NCI-H82 treated with DMSO at 0.1 percent for 48 hours (cell line): Measurements from ENCODE around the gene IQSEC3.
"Not testable (repeated sequence)": the region's sequence is repeated elsewhere in the genome, so short reads cannot be mapped to it uniquely, and the experiment has no call there.

Experiments
- DNase-seq: peaks from one replicate; lab custom pipeline; 2025; ENCODE audit not compliant: unreplicated experiment; lab: John Stamatoyannopoulos, UW

The IQSEC3 gene

GRCh38 chr12:66428-66781 lies at the start of gene IQSEC3:
Gene IQSEC3, plus strand, starts transcription at chr12:66767. Its CDS starts 116 bp downstream, at chr12:66883.
- not testable (repeated sequence) for DNase-seq

GRCh38 chr12:17370-18340 lies 48.9 kb upstream of the IQSEC3 start:
- DNase-seq: not testable (repeated sequence)

GRCh38 chr12:18821-19567 lies 47.6 kb upstream of the IQSEC3 start:
- not testable (repeated sequence) for DNase-seq

GRCh38 chr12:19906-20305 lies 46.7 kb upstream of the IQSEC3 start:
- DNase-seq: not testable (repeated sequence)

GRCh38 chr12:20757-21156 lies 45.8 kb upstream of the IQSEC3 start:
- DNase-seq: no peak

- DNase-seq: no peak
These were observed 45.0 kb upstream of the IQSEC3 start for GRCh38 chr12:21301-22189.

- no peak for DNase-seq
These were observed 44.4 kb upstream of the IQSEC3 start for GRCh38 chr12:22190-22529.

- no peak for DNase-seq
These were observed 43.9 kb upstream of the IQSEC3 start for GRCh38 chr12:22530-23201.

GRCh38 chr12:27904-28303 lies 38.7 kb upstream of the IQSEC3 start:
- not testable (repeated sequence) for DNase-seq

- DNase-seq: not testable (repeated sequence)
These were observed 27.8 kb upstream of the IQSEC3 start for GRCh38 chr12:38775-39174.

GRCh38 chr12:39555-40265 lies 26.9 kb upstream of the IQSEC3 start:
- not testable (repeated sequence) for DNase-seq

- not testable (repeated sequence) for DNase-seq
These were observed 22.2 kb upstream of the IQSEC3 start for GRCh38 chr12:44352-44751.

- DNase-seq: not testable (repeated sequence)
These were observed 21.2 kb upstream of the IQSEC3 start for GRCh38 chr12:45235-45990.

GRCh38 chr12:45991-46358 lies 20.6 kb upstream of the IQSEC3 start:
- not testable (repeated sequence) for DNase-seq

- not testable (repeated sequence) for DNase-seq
These were observed 20.0 kb upstream of the IQSEC3 start for GRCh38 chr12:46542-46941.

GRCh38 chr12:47699-48226 lies 18.8 kb upstream of the IQSEC3 start:
- DNase-seq: not testable (repeated sequence)

- not testable (repeated sequence) for DNase-seq
These were observed 17.4 kb upstream of the IQSEC3 start for GRCh38 chr12:49149-49548.

- not testable (repeated sequence) for DNase-seq
These were observed 15.5 kb upstream of the IQSEC3 start for GRCh38 chr12:51087-51486.

GRCh38 chr12:51962-52361 lies 14.6 kb upstream of the IQSEC3 start:
- not testable (repeated sequence) for DNase-seq
